Activated CD4-positive, alpha-beta T cell treated with anti-CD3 and anti-CD28 coated beads for 48 hours (primary cell): Measurements from ENCODE around the gene ARHGEF39.

Experiments
- DNase-seq: peaks from one replicate; pipeline ENCODE4 v3.0.0-alpha.2; 2020

The ARHGEF39 gene

DNA sequence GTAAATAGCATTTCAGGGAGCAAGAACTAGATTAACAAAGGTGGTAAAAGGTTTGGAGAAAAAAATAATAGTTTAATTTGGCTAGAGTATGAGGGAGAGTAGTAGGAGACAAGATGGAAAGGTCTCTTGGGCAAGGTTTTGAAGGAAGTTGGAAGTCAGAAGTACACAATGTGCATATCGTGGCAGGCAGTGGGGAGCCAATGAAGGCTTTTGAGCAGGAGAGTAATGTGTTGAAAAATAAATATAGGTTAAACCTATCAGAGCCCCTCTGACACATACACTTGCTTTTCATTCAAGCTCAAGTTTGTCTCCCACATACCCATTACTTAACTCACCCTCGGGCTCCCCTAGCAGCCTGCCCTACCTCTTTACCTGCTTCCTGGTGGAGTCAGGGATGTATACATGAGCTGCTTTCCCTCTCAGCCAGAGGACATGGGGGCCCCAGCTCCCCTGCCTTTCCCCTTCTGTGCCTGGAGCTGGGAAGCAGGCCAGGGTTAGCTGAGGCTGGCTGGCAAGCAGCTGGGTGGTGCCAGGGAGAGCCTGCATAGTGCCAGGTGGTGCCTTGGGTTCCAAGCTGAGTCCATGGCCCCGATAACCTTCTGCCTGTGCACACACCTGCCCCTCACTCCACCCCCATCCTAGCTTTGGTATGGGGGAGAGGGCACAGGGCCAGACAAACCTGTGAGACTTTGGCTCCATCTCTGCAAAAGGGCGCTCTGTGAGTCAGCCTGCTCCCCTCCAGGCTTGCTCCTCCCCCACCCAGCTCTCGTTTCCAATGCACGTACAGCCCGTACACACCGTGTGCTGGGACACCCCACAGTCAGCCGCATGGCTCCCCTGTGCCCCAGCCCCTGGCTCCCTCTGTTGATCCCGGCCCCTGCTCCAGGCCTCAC is 8.4 kb upstream of the ARHGEF39 start, which contains the start of gene CA9:
Gene CA9 (plus strand): TSS at position 797 of the 893 bp plus-strand sequence. CDS start 32 bp downstream, at position 829.
- no peak for DNase-seq

DNA sequence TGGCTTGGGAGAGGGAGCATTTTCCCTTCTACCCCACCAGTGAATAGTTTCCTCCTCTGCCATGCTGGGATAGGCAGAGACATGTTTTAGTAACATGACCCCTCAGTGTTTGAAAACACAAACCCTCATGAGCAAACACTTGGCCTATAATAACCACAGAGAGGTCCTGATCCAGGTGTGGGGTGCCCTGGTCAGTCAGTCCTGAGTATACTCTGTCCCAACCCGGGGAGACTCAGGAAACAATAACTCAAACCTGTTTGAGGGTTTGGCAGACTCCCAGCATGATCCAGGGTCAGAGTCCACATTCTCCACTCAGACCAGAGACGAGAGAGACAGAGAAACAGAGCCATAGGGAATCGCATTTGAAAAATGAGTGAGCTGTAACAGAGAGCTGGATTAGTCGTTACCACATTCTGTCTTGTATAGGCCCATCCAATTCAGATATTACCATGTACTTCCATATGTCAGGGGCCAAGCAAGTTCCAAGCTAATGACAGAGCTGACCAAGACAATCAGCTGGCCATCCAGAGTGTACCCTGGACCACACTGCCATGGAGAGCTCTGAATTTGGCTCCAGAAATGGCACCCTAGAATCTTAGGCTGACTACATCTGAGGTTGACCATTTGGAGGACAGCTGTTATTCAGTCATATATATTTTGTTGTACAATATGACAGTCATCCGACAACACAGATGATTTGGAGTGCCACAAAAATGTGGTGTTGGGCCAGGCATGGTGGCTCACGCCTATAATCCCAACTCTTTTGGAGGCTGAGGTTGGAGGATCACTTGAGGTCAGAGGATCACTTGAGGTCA is 4.5 kb upstream of the ARHGEF39 start:
- DNase-seq, result no peak

DNA sequence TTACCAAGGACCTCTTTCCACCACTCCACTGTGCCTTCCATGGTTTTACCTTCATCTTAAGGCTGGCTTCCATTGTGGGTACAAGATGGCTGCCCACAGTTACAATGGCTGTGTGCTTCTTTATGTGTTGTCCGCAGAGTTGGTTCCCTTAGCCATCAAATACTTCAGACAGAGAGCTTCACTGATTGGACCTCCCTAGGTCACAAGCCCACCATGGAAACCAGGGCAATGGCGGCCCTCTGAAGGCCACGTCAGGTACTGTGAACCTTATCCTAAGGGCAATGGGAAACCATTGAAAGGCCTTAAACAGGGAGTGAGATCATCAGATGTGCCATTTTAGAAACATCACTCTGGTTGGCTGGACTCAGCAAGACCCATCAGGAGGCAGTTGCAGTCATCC is 2.9 kb upstream of the ARHGEF39 start:
- no peak for DNase-seq

DNA sequence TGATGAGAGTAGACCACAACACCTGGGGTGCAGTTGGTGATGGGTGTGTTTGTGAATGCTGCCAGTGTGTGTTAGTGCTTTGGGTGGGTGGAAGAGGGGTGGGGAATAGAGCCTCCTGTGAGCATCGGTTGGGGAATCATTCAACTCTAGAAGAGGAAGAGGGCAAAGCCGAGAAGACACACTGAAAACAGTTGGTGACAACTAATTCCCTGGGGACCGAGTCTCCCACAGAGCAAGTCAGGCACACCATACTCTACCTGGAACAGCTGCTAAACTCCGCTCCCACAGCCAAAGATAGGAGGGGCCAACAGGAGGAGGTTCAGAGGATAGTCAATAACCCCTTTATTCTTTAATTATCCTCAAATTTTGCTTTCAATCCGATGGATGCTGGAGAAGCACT is 1.6 kb upstream of the ARHGEF39 start:
- no peak for DNase-seq

DNA sequence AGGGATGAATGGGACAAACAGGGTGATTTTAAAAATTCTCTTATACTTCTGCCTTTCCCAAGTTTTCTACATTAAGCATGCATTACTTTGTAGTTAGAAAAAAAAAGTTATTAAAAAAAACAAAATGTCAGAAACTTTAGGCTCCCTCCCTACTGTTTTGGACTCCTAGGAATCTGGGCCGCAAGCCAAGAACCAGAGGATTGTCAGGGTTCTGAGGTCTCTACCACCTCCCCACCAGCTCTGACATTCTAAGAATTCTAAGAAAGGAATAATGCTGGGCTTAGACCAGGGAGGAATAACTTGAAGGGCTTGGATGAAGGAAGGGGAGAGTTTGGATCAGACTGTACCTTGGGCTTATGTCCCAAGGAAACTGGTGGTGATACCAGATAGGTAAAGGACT is 1.1 kb upstream of the ARHGEF39 start:
- DNase-seq, result no peak

DNA sequence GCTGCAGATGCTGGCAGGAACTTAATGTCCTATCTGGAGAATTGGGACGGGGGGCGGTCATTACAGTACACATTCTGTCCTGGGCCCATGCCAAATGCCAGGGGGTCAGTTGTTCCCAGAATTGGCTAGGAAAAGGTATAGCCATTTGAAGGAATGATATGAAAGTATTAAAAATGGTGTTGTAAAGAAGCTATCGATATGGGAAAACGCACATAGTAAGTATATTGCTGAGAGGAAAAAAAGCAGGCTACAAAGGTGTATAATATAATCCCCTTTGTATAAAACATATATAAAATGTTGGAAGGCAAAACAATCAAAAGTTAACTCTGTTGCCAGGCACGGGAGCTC is 450 bp upstream of the ARHGEF39 start:
- DNase-seq, result no peak

DNA sequence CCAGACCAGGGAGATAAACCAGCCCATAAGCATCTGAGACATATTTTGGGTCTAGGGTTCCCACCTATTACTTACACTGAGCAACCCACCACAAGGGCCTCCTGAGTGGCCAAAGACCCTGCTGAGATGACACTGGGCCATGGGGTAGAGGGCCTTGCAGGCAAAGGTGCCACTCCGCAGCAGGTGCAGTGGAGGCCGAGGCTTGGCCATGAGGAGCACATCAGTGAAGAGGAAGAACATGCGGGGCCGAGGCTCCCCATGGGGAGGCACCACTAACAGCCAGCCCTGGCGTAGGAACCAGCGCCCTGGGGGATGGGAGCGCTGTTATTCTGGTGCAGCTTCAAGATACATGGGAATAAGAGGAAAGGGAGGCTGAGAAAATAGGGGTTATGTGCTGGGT is 2.6 kb downstream of the ARHGEF39 start:
- no peak for DNase-seq

DNA sequence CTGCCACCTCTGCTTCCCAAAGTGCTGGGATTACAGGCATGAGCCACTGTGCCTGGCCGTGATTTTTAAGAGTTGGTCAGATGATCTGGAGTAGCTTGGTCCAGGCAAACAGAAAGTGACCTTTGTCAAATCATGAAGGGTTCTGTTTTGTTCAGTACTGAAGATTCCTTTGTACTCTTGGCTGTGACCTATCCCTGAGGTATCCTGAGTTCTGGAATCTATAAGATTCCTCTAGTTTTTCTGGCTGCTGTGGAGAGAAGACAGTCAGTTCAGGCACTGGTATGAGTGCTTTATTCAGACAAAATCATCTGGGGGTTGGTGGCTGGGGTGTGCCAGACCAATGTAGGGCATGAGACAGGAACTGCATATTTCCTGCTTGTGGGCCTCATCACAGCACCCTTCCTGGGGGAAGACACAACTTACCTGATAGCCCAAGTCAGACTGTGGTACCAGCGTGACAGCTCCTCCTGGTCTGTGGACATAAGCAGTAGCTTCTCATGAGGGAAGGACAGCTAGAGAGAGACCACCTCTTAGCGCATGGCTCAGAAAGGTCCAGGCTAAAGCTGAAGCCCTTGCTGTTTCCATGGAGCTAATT is 3.1 kb downstream of the ARHGEF39 start:
- DNase-seq, result no peak

DNA sequence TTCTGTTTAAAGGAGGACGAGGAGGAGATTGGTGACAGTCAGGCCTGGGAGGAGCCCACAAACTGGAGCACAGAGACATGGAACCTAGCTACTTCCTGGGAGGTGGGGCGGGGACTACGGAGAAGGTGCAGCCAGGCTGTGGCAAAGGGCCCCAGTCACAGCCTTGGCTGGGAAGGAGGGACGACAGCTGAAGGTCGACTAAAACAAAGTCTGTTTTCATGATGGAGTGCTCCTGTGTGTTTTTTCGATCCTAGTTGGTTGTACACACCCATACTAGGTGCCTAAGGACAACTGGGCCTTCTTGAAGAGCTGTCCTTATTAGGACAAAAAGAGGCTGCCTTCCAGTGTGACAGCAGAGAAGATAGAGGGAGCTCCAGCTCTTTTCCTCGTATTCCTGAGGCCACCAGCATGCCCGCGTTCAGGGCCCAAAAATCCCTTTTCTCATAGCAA is 4.0 kb downstream of the ARHGEF39 start:
- no peak for DNase-seq

DNA sequence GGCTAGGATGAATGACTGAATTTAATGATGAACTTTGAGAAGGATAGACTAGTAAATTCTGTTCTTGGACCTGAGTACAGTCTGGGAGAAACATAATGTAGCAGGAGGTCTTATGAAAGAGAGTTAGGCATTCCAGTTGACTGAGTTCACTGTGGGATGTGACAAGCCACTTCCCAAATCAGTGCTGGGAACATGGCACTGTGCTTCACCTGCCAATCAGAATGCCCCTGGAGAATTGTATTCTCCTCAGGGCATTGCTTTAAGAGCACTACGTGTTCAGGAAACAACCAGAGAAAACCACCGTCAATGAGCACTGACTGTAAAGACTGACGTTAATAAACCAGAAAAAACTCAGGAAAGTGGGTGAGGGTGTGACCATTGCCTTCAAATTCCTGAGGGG is 5.7 kb downstream of the ARHGEF39 start:
- no peak for DNase-seq

DNA sequence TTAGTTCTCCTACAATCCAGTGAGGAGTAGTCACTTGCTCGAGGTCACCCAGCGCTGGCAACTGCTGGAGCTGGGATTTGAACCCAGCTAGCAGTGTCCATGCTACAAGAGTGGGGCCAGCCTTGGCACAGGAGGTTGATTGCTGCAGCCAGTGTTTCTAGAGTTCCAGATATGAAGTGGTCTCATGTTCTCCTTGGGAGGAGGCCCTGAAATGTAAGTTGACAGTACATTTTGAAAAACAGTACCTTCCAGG is 6.1 kb downstream of the ARHGEF39 start:
- DNase-seq, result no peak

DNA sequence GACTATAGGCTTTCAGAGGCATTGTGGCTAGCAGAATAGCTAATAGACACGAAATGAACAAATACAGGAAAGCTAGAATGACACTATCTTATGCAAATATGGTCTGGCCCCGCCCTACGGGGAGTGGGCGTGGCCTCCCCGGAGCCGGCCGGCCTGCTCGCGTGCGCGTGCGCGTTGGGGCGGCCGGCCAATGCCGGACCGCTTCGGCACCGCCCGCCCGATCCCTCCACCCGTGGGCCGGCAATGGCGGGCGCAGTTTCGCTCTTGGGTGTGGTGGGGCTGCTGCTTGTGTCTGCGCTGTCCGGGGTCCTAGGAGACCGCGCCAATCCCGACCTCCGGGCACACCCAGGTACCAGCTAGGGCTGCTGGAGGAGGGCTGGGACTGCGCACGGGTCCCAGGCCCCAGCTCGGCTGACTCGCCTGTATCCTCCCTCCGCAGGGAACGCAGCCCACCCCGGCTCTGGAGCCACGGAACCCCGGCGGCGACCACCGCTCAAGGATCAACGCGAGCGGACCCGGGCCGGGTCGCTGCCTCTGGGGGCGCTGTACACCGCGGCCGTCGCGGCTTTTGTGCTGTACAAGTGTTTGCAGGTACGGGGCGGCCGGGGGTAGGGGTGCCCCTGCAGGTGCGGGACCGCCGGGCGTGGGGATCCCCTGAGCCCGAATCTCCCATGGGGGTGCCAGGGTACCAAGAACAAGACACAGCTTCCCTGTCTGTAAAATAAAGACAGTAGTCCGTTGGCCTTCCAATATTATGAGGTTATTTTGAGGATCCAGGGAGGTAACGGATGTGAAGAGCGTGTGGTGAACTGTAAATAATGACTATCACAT is 6.6 kb downstream of the ARHGEF39 start, which contains the start of gene CCDC107:
Gene CCDC107 (plus strand): TSS at position 156 of the 831 bp plus-strand sequence. CDS start 88 bp downstream, at position 244.
- peak; percentile 84 for DNase-seq

DNA sequence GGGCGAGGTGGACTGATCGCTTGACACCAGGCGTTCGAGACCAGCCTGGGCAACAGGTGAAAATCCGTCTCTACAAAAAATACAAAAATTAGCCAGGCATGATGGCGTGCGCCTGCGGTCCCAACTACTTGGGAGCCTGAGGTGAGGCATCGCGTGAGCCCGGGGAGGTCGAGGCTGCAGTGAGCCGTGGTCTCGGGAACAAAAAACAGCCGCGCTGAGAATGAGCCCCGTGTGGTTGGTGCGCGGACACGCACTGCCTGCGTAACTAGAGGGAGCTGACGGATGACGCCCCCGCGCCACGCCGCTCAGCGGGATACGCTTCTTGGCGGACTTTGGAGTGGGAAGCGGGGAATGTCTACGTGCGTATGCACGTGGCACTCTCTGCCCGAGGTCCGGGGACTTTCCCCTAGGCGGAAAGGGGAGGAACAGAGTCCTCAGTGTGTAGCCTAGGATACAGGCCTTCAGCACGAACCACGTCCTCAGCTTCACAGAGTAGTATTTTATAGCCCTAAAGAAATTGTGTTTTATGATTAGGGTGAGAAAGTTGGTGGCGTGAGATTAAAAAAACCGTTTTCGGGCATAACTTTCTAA is 7.4 kb downstream of the ARHGEF39 start, which contains the start of gene RMRP:
Gene RMRP (minus strand): TSS at position 474 of the 591 bp plus-strand sequence.
- peak; percentile 98 for DNase-seq

DNA sequence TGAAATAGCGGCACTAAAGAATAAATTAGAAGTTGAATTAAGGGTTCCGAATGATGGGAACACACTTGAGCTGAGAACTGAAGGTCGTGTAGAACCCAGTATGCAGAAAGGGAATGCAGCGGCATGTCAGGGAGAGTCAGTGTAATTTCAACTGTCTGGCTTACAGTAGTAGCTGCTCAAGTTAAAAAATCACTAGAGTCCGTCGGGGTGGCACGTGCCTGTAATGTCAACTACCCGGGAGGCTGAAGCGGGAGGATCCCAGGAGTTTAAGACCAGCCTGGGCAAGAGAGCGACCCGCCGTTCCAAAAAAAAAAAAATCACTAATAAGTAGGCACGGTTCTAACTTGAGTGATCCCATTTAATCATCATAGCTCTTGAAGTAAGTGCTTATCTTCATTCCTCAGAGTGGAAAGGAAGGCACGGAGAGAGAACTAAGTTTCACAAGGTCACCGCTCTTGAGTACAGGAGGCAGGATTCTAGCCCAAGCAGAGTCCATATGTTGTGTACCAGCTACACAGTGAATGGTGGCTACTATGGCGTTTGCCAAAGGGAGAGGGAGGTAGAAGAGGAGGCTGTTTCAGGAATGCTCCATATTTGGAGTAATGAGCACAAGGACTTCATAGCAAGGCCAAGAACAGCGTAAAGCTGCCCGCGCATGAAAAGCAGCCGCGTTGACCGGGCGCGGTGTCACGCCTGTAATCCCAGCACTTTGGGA is 8.0 kb downstream of the ARHGEF39 start:
- no peak for DNase-seq

DNA sequence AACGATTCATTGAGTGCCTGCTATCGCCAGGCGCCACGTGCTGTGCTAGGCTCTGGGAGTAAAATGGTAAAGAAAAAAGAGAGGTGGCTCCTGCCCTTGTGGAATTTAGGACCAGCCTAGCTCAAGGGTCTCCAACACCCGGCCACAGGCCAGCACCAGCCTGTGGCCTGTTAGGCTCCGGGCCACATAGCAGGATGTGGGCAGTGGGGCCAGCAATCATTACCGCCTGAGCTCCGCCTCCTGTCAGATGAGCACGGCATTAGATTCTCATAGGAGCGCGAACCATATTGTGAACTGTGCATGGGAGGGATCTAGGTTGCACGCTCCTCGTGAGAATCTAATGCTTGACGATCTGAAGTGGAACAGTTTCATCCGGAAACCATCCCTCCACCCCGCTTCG is 8.6 kb downstream of the ARHGEF39 start:
- no peak for DNase-seq

DNA sequence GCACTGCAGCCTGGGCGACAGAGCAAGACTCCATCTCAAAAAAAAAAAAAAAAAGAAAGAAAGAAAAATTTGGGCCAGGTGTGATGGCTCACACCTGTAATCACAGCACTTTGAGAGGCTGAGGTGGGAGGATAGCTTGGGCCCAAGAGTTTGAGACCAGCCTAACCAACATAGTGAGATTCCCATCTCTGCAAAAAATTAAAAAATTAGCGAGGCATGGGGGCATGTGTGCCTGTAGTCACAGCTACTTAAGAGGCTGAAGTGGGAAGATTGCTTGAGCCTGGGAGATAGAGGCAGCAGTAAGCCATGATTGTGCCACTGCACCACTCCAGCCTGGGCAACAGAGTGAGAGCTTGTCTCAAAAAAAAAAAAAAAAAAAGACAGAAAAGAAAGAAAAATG is 11.4 kb downstream of the ARHGEF39 start:
- no peak for DNase-seq

DNA sequence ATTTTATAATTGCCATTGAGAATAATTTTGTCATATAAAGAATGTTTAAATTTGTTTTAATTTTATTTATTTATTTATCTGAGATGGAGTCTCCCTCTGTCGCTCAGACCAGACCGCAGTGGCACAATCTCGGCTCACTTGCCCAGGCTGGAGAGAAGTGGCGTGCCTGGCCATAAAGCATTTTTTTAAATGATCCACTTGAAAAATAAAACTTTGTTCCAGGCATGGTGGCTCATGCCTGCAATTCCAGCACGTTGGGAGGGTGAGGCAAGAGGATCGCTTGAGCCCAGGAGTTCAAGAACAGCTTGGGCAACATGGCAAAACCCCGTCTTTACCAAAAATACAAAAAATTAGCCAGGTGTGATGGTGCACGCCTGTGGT is 12.2 kb downstream of the ARHGEF39 start:
- DNase-seq, result no peak

DNA sequence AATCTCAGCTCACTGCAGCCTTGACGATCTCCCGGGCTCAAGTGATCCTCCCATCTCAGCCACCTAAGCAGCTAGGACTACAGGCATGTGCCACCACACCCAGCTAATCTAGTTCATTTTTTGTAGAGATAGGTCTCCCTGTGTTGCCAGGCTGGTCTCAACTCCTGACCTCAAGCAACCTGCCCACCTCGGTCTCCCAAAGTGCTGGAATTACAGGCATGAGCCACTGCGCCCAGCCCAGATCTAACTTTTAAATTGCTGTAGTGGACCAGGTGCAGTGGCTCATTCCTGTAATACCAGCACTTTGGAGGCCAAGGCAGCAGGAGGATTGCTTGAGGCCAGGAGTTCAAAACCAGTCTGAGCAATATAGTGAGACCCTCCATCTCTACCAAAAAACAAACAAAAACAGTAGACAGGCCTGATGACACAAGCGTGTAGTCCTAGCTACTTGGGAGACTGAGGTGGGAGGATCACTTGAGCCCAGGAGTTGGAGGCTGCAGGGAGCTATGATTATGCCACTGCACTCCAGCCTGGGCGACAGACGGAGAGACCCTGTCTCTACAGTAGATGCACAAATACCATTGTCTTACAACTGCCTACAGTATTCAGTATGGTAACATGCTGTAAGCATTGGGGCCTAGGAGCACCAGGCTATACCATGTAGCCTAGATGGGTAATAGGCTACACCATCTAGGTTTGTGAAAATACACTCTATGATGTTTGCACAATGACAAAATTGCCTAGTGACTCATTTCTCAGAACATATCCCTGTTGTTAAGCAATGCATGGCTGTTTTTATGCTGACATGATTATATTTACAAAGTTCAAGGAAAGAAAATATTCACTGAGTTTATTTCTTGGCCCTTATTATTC is 12.8 kb downstream of the ARHGEF39 start:
- no peak for DNase-seq

DNA sequence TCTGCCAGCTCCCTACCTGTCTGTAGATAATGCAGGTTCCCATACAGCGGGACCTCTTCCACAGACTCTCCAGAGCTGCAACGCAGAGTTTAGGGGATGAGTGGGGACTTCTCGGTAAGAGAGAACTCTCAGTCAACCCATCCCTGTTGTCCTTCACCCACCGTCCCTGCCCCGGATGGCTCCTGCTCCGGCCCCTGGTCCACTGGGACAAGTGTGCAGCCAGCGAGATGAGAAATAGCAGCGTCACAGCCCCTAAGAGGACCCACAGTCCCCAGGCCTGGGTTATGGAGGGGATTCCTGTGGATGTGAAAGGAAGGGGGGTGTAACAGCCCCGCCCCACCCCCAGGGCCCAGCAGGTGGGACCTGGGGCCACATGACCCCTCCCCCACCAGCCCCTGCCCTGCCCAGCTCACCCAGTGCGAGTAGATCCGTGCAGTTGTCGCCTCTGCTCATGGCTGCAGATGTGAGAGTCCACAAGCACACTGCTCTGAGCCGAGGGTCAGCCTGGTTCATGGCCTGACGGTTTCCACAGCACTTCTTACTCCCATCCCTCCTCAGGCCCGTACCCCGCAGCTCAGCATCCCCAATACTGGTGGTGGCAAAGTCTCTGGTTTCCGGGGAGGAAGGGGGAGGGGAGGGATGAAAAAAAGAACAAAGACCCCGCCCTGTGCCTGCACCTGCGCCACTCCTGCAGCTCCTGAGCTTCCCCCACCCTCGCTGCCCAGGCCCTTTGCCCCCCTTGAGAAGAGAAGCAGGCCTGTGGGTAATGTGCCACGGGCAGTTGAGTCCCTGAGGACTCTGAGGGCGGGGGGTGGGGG is 14.4 kb downstream of the ARHGEF39 start, which contains the start of gene SIT1:
Gene SIT1 (minus strand): TSS at position 591 of the 818 bp plus-strand sequence. CDS start 78 bp downstream, at position 513.
- DNase-seq, result peak; percentile 56
